K562 (cell line): ENCODE measurements around the gene IFRD1. TPM values are rescaled to one million over a fixed set of nuclear protein-coding genes. Genes with fewer than 3 reads are reported as not detected.
A peak's percentile ranks its signal among the peaks of the same experiment; 100 is the strongest.

ENCODE experiments used
- C11orf30 ChIP-seq: fragments of 450-650 bp; IDR thresholded peaks from 2 replicates; pipeline ENCODE4 v1.6.1; 2016; ENCODE audit warnings: low read depth, mild to moderate bottlenecking
- CTCFL ChIP-seq: IDR thresholded peaks from 2 replicates; pipeline ENCODE4 v1.6.1; 2011; ENCODE audit warnings: borderline replicate concordance, low read depth, mild to moderate bottlenecking, moderate library complexity, low read length; ENCODE audit not compliant: insufficient read depth, poor library complexity, severe bottlenecking
- FOXJ3 ChIP-seq: sonication (generic); formaldehyde crosslinking; IDR thresholded peaks from 2 replicates; pipeline ENCODE4 v1.4.0; 2020; ENCODE audit warnings: mild to moderate bottlenecking, missing genetic modification reagents
- HCFC1 ChIP-seq: IDR thresholded peaks from 2 replicates; pipeline ENCODE4 v1.6.1; 2012; ENCODE audit warnings: low read depth, low read length, improper control_type of control experiment
- JUND ChIP-seq, 2 experiments: IDR thresholded peaks; 2 replicates in 1 of 2; 3 replicates in 1 of 2; pipeline ENCODE4 v1.6.1; 2011; ENCODE audit warnings: borderline replicate concordance in 2 of 2, low read depth in 2 of 2, low read length in 2 of 2, improper control_type of control experiment in 1 of 2, missing biosample characterization in 1 of 2, missing genetic modification characterization in 1 of 2, missing genetic modification reagents in 1 of 2
- MIER1 ChIP-seq: fragments of 450-650 bp; IDR thresholded peaks from 2 replicates; pipeline ENCODE4 v1.6.1; 2016; ENCODE audit warnings: antibody characterized with exemption, mild to moderate bottlenecking, low read depth
- SPI1 ChIP-seq: IDR thresholded peaks from 2 replicates; pipeline ENCODE4 v1.6.1; 2011; ENCODE audit warnings: low read depth, low read length, control low read depth, borderline replicate concordance
- ZNF212 ChIP-seq: fragments of 450-650 bp; formaldehyde crosslinking; IDR thresholded peaks from 2 replicates; pipeline ENCODE4 v1.4.0; 2020; ENCODE audit warnings: mild to moderate bottlenecking
- ZNF583 ChIP-seq: fragments of 250-450 bp; sonication (Bioruptor Pico); IDR thresholded peaks from 2 replicates; pipeline ENCODE4 v1.4.0; 2020
- polyA plus RNA-seq, 8 experiments: library from polyadenylated mRNA; depleted of rRNA in 4 of 8; stranded (reverse) in 5 of 8; unstranded in 3 of 8; fragments of >200 nt; fragmentation: Nextera tagmentation in 2 of 8; fragmentation: Illumina TruSeq in 1 of 8; extraction: Ambion mirVana in 2 of 8; extraction: Trizol in 1 of 8; gene quantifications; 2 replicates each; pipeline versions ENCODE4 v1.2.1 to v1.2.3, GENCODE V29; 2011 to 2014; ENCODE audit warnings: inconsistent platforms in 1 of 8, missing spikeins in 1 of 8
- total RNA-seq, 7 experiments: library from RNA; depleted of rRNA in 6 of 7; stranded (reverse); fragments of >200 nt in 6 of 7; fragmentation: Illumina TruSeq in 2 of 7; extraction: Trizol in 2 of 7; gene quantifications; 2 replicates each; pipeline versions ENCODE4 v1.2.1 to v1.2.3, GENCODE V29; 2011 to 2021; ENCODE audit warnings: low replicate concordance in 1 of 7
- TF ChIP-seq, protein P1 (sequence below): IDR thresholded peaks from 2 replicates; pipeline ENCODE4 v1.6.1; 2012; ENCODE audit warnings: low read depth, low read length, improper control_type of control experiment, borderline replicate concordance
- TF ChIP-seq, protein P2 (sequence below): sonication (generic); formaldehyde crosslinking; IDR thresholded peaks from 2 replicates; pipeline ENCODE4 v1.8.0; 2022; ENCODE audit warnings: mild to moderate bottlenecking, missing genetic modification reagents, borderline replicate concordance

IFRD1 gene
- total and polyA plus RNA-seq, 9 of the 15 experiments (the other 6 are each of a cell fraction or from before 2014, with no cell fraction given): 27.6 to 81.8 (median 68.1) TPM

GRCh38 chr7:112450807-112451761 is 824 bp downstream of the IFRD1 start (continued):
- TF ChIP-seq FOXJ3 (CRISPR knock-in tag) (no peak), JUND (IDR thresholded peaks at IDR 0.05; ENCODE audit: borderline replicate concordance, low read depth, low read length) (peak; percentile 56), JUND (tag; IDR thresholded peaks at IDR 0.05; ENCODE audit: borderline replicate concordance, low read depth, low read length) (peak; percentile 42; the same call in 1 of the 3 replicates), C11orf30 (peak; percentile 42; the same call in 1 of the 2 replicates), HCFC1 (peak; percentile 99), ZNF583 (CRISPR knock-in tag) (no peak; the same call in 1 of the 2 replicates), SPI1 (0 out of 2 replicates have a peak, but pooled peaks have one; percentile 33), ZNF212 (CRISPR knock-in tag) (no peak), MIER1 (no peak), CTCFL (no peak)
- TF ChIP-seq, protein P1, sequence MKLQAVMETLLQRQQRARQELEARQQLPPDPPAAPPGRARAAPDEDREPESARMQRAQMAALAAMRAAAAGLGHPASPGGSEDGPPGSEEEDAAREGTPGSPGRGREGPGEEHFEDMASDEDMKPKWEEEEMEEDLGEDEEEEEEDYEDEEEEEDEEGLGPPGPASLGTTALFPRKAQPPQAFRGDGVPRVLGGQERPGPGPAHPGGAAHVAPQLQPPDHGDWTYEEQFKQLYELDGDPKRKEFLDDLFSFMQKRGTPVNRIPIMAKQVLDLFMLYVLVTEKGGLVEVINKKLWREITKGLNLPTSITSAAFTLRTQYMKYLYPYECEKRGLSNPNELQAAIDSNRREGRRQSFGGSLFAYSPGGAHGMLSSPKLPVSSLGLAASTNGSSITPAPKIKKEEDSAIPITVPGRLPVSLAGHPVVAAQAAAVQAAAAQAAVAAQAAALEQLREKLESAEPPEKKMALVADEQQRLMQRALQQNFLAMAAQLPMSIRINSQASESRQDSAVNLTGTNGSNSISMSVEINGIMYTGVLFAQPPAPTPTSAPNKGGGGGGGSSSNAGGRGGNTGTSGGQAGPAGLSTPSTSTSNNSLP: no peak
- TF ChIP-seq, protein P2, sequence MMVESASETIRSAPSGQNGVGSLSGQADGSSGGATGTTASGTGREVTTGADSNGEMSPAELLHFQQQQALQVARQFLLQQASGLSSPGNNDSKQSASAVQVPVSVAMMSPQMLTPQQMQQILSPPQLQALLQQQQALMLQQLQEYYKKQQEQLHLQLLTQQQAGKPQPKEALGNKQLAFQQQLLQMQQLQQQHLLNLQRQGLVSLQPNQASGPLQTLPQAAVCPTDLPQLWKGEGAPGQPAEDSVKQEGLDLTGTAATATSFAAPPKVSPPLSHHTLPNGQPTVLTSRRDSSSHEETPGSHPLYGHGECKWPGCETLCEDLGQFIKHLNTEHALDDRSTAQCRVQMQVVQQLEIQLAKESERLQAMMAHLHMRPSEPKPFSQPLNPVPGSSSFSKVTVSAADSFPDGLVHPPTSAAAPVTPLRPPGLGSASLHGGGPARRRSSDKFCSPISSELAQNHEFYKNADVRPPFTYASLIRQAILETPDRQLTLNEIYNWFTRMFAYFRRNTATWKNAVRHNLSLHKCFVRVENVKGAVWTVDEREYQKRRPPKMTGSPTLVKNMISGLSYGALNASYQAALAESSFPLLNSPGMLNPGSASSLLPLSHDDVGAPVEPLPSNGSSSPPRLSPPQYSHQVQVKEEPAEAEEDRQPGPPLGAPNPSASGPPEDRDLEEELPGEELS (CRISPR knock-in tag): no peak; the same call in 1 of the 2 replicates
